HepG2 (cell line): ENCODE data around the gene ADPRH. TPM values are rescaled to one million over a fixed set of nuclear protein-coding genes. Genes with fewer than 3 reads are reported as not detected.

Source experiments
- ATAC-seq: fragments of 200-7000 bp; cut with Tn5 transposase; 3 replicates; pipeline ENCODE4 v1.9.1; 2020; ENCODE audit warnings: mild to moderate bottlenecking, moderate library complexity
- BruUV-seq: library from RNA; stranded (reverse); fragments of 400-500 nt; replicated peaks from 2 replicates; lab custom pipeline; 2021; lab: Mats Ljungman, UMichigan
- CTCF ChIA-PET: fragments of 300-600 bp; formaldehyde crosslinking; extraction: SDS; loops from one replicate; lab custom pipeline; 2021; ENCODE audit warnings: low total read pairs, inconsistent platforms, low intra/inter-chr PET ratio; lab: Yijun Ruan, JAX
- POLR2A ChIA-PET: fragments of 350-600 bp; sonication (Branson Sonifier 250); formaldehyde crosslinking; loops from one replicate; lab custom pipeline; 2020; ENCODE audit warnings: antibody characterized with exemption, inconsistent platforms; lab: Yijun Ruan, JAX
- DNase-seq: peaks from one replicate; pipeline ENCODE4 v3.0.0-alpha.2; 2015; ENCODE audit warnings: low spot score
- FAIRE-seq: peaks from 3 replicates; lab custom pipeline; 2011; peaks lifted over from hg19 to GRCh38; lab: Jason Lieb, UNC
- H2AFZ ChIP-seq: one replicate; pipeline ENCODE4 v1.6.1; 2011; ENCODE audit warnings: low read length, inconsistent platforms
- H3K27ac ChIP-seq: fragments of 300-600 bp; 3 replicates; pipeline ENCODE4 v1.8.0; 2011; ENCODE audit warnings: mixed run types, mild to moderate bottlenecking, mixed read lengths, low read length, inconsistent platforms; ENCODE audit not compliant: insufficient read depth; ENCODE audit errors: extremely low read length
- H3K27me3 ChIP-seq, 2 experiments: fragments of 200-600 bp in 1 of 2; 2 replicates in 1 of 2; 3 replicates in 1 of 2; pipeline versions ENCODE4 v1.6.0 to v1.8.0; 2011; ENCODE audit warnings: low read length in 2 of 2, mild to moderate bottlenecking in 2 of 2, moderate library complexity in 2 of 2, inconsistent platforms in 1 of 2; ENCODE audit not compliant: insufficient read depth in 2 of 2, control insufficient read depth in 1 of 2
- H3K36me3 ChIP-seq, 2 experiments: fragments of 200-600 bp in 1 of 2; replicated peaks in 1 of 2; 2 replicates in 1 of 2; 3 replicates in 1 of 2; pipeline versions ENCODE4 v1.5.1 to v1.8.0; 2011; ENCODE audit warnings: low read length in 2 of 2, inconsistent platforms in 1 of 2; ENCODE audit not compliant: insufficient read depth in 2 of 2, control insufficient read depth in 1 of 2
- H3K4me1 ChIP-seq: 2 replicates; pipeline ENCODE4 v1.5.1; 2012; ENCODE audit warnings: low read length, inconsistent platforms; ENCODE audit not compliant: insufficient read depth
- H3K4me2 ChIP-seq: 2 replicates; pipeline ENCODE4 v1.6.0; 2011; ENCODE audit warnings: low read depth, low read length, inconsistent platforms
- H3K4me3 ChIP-seq, 3 experiments: fragments of 200-600 bp in 1 of 3; sonication (generic), shearing (Covaris generic) in 1 of 3; replicated peaks in 1 of 3; 2 replicates each; pipeline ENCODE4 v1.5.1; 2011 to 2016; ENCODE audit warnings: low read length in 3 of 3, inconsistent platforms in 2 of 3, low read depth in 2 of 3, mild to moderate bottlenecking in 2 of 3, control low read depth in 1 of 3, mixed read lengths in 1 of 3; ENCODE audit not compliant: insufficient read depth in 1 of 3
- H3K79me2 ChIP-seq: one replicate; pipeline ENCODE4 v1.6.1; 2011; ENCODE audit warnings: low read length, inconsistent platforms; ENCODE audit not compliant: insufficient read depth
- H3K9ac ChIP-seq: 2 replicates; pipeline ENCODE4 v1.6.0; 2011; ENCODE audit warnings: mild to moderate bottlenecking, low read depth, low read length, inconsistent platforms; ENCODE audit not compliant: insufficient read depth
- H3K9me3 ChIP-seq: 2 replicates; pipeline ENCODE4 v1.5.1; 2012; ENCODE audit warnings: mild to moderate bottlenecking, low read length
- H4K20me1 ChIP-seq: 2 replicates; pipeline ENCODE4 v1.6.0; 2011; ENCODE audit warnings: inconsistent platforms, mild to moderate bottlenecking, low read length, moderate library complexity; ENCODE audit not compliant: insufficient read depth
- FOSL1 ChIP-seq: sonication (generic); formaldehyde crosslinking; IDR thresholded peaks from 2 replicates; pipeline ENCODE4 v1.9.0; 2021; ENCODE audit warnings: missing genetic modification reagents, borderline replicate concordance
- MYNN ChIP-seq: sonication (generic); formaldehyde crosslinking; IDR thresholded peaks from 2 replicates; pipeline ENCODE4 v1.4.0; 2020; ENCODE audit warnings: mild to moderate bottlenecking, low read depth, missing genetic modification reagents
- SIN3B ChIP-seq: fragments of 150-350 bp; IDR thresholded peaks from 2 replicates; pipeline ENCODE4 v1.6.1; 2014; ENCODE audit warnings: low read length
- SKI ChIP-seq: fragments of 450-650 bp; IDR thresholded peaks from one replicate; pipeline ENCODE4 v1.6.1; 2018; ENCODE audit warnings: mild to moderate bottlenecking; ENCODE audit not compliant: partially characterized antibody
- SNAPC4 ChIP-seq: sonication (generic); formaldehyde crosslinking; IDR thresholded peaks from 2 replicates; pipeline ENCODE4 v1.4.0; 2020; ENCODE audit warnings: mild to moderate bottlenecking, missing genetic modification reagents
- SP1 ChIP-seq, 2 experiments: fragments of 450-650 bp in 1 of 2; sonication (generic) in 1 of 2; formaldehyde crosslinking in 1 of 2; IDR thresholded peaks; 2 replicates each; pipeline versions ENCODE4 v1.4.0 to v1.6.1; 2016 to 2020; ENCODE audit warnings: missing genetic modification reagents in 1 of 2
- SSRP1 ChIP-seq: IDR thresholded peaks from 2 replicates; pipeline ENCODE4 v1.6.1; 2016; ENCODE audit warnings: control low read depth
- ZBTB14 ChIP-seq: sonication (generic); formaldehyde crosslinking; IDR thresholded peaks from 2 replicates; pipeline ENCODE4 v1.4.0; 2020; ENCODE audit warnings: missing genetic modification reagents
- ZFAT ChIP-seq: sonication (generic); formaldehyde crosslinking; conservative IDR thresholded peaks from 2 replicates; pipeline ENCODE4 v1.8.1; 2023; ENCODE audit warnings: missing genetic modification reagents, inconsistent platforms
- ZFP62 ChIP-seq: sonication (generic); formaldehyde crosslinking; IDR thresholded peaks from 2 replicates; pipeline ENCODE4 v1.4.0; 2020; ENCODE audit warnings: missing genetic modification reagents
- ZNF263 ChIP-seq: sonication (generic); formaldehyde crosslinking; IDR thresholded peaks from 2 replicates; pipeline ENCODE4 v1.4.0; 2020; ENCODE audit warnings: missing genetic modification reagents
- ZNF326 ChIP-seq: sonication (generic); formaldehyde crosslinking; IDR thresholded peaks from 2 replicates; pipeline ENCODE4 v1.4.0; 2020; ENCODE audit warnings: missing genetic modification reagents, borderline replicate concordance
- ZNF530 ChIP-seq: sonication (generic); formaldehyde crosslinking; IDR thresholded peaks from 2 replicates; pipeline ENCODE4 v1.5.0; 2020; ENCODE audit warnings: low read depth, mild to moderate bottlenecking, missing genetic modification reagents
- WGBS: methylation state at CpG from one replicate; pipeline ENCODE4 v1.1.6; 2017; ENCODE audit warnings: low lambda C conversion rate; 5-methylcytosine and 5-hydroxymethylcytosine counted together
- in situ Hi-C: cut with HindIII; loops from 2 replicates; pipeline ENCODE4 v1.10.0; 2017; ENCODE audit warnings: low pct_unique_long_range_greater_than_20kb; ENCODE audit not compliant: extremely low pct_ligation_motif_present
- intact Hi-C: fragments of 100-400 bp; cut with micrococcal nuclease; formaldehyde crosslinking; loops from one replicate; pipeline ENCODE4 v1.10.0; 2022; ENCODE audit not compliant: unreplicated experiment
- polyA plus RNA-seq, 8 experiments: library from polyadenylated mRNA; depleted of rRNA in 3 of 8; stranded (reverse) in 7 of 8; unstranded in 1 of 8; fragments of >200 nt; fragmentation: Illumina TruSeq in 4 of 8; extraction: Trizol in 4 of 8; gene quantifications; 2 replicates each; pipeline versions ENCODE4 v1.2.1 to v1.2.3, GENCODE V29; 2011 to 2016; ENCODE audit warnings: low read depth in 4 of 8, missing spikeins in 1 of 8, mixed read lengths in 1 of 8; ENCODE audit not compliant: insufficient read depth in 1 of 8
- total RNA-seq, 5 experiments: library from RNA; depleted of rRNA; stranded (reverse); fragments of >200 nt; fragmentation: Illumina TruSeq; extraction: Trizol; gene quantifications; 2 replicates each; pipeline ENCODE4 v1.2.3, GENCODE V29; 2016; ENCODE audit warnings: low read depth in 1 of 5
- TF ChIP-seq, protein P1 (sequence below): sonication (generic); formaldehyde crosslinking; conservative IDR thresholded peaks from 2 replicates; pipeline ENCODE4 v1.4.0; 2020; ENCODE audit warnings: missing genetic modification reagents
- TF ChIP-seq, protein P2 (sequence below): IDR thresholded peaks from 2 replicates; pipeline ENCODE4 v1.6.1; 2016; ENCODE audit warnings: missing genetic modification reagents, missing compliant biosample characterization

Gene ADPRH
- total and polyA plus RNA-seq, 2 of the 13 experiments (the other 11 are each of a cell fraction or from before 2014, with no cell fraction given), result 0.01 to 0.15 TPM

DNA sequence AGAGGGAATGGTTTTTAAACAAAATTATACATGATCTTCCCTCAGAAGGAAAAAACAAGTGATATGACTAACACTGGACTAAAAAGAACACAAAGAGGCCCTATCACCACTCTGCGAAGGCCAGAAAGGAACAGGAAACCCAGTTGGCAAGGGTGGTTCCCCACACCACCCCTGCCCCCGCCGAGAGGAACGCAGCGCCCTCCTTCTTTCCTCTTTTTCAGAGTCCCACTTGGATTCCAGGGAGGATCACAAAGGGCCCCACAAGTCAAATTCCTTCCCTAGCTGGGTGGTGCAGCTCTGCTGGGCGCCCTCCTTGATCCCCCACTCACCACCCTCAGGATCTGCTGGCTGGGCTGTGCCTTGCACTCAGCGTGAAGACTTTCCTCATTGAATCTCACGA is 48.2 kb downstream of the ADPRH start:
- TF ChIP-seq ZNF263 (CRISPR knock-in tag), result no peak
- TF ChIP-seq, protein P1, sequence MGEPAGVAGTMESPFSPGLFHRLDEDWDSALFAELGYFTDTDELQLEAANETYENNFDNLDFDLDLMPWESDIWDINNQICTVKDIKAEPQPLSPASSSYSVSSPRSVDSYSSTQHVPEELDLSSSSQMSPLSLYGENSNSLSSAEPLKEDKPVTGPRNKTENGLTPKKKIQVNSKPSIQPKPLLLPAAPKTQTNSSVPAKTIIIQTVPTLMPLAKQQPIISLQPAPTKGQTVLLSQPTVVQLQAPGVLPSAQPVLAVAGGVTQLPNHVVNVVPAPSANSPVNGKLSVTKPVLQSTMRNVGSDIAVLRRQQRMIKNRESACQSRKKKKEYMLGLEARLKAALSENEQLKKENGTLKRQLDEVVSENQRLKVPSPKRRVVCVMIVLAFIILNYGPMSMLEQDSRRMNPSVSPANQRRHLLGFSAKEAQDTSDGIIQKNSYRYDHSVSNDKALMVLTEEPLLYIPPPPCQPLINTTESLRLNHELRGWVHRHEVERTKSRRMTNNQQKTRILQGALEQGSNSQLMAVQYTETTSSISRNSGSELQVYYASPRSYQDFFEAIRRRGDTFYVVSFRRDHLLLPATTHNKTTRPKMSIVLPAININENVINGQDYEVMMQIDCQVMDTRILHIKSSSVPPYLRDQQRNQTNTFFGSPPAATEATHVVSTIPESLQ, result no peak
- no peak for TF ChIP-seq ZNF530 (CRISPR knock-in tag)
- TF ChIP-seq SP1 (IDR thresholded peaks at IDR 0.05), result no peak
- no peak for TF ChIP-seq SP1 (CRISPR knock-in tag; IDR thresholded peaks at IDR 0.05)
- TF ChIP-seq ZFP62, result no peak
- no peak for TF ChIP-seq SNAPC4 (CRISPR knock-in tag)
- no peak for TF ChIP-seq ZNF326 (CRISPR knock-in tag)
- TF ChIP-seq, protein P2, sequence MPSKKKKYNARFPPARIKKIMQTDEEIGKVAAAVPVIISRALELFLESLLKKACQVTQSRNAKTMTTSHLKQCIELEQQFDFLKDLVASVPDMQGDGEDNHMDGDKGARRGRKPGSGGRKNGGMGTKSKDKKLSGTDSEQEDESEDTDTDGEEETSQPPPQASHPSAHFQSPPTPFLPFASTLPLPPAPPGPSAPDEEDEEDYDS, result no peak
- no peak for TF ChIP-seq FOSL1
- no peak for TF ChIP-seq SSRP1 (CRISPR knock-in tag)
- no peak for TF ChIP-seq ZBTB14
- TF ChIP-seq SKI, result no peak
- no peak for TF ChIP-seq MYNN (CRISPR knock-in tag)
- TF ChIP-seq SIN3B, result no peak
- no peak for TF ChIP-seq ZFAT
- TF ChIP-seq, all 625 proteins: peak for 0
- FAIRE-seq, result no peak
- no peaks in the 10 kb centered on the region for H3K9me3 ChIP-seq
- BruUV-seq, result no TSS peak
- H3K4me1 ChIP-seq, result no peaks in the 10 kb centered on the region
- no peak for DNase-seq
- no peak overlapping the region for H3K4me3 ChIP-seq
- no peak overlapping the region for H3K4me2 ChIP-seq
- no peak overlapping the region for H2AFZ ChIP-seq
- H3K27me3 ChIP-seq, result peaks cover 0 to 10% of the 10 kb centered on the region in 2 experiments; a peak in 2 of 5 replicates
- CTCF ChIA-PET, result no interaction called here
- H3K36me3 ChIP-seq, result no peaks in the 10 kb centered on the region
- in situ Hi-C loops (no loop called here), intact Hi-C loops (no loop called here)
- no peaks in the 10 kb centered on the region for H4K20me1 ChIP-seq
- POLR2A ChIA-PET, result no interaction called here
- no peak overlapping the region for H3K9ac ChIP-seq
- H3K79me2 ChIP-seq, result no peaks in the 10 kb centered on the region
- WGBS, result 58% methylated on average over 7 of the region's 8 CpGs
- no peak overlapping the region for H3K27ac ChIP-seq
- no peak for ATAC-seq
